HL-60/S4 (cell line): Measurements from ENCODE around the gene OR6Q1.

ENCODE experiments used
- in situ Hi-C: fragments of 300-500 bp; cut with MboI; formaldehyde crosslinking; loops from 2 replicates; pipeline ENCODE4 v1.14.3; 2022; ENCODE audit warnings: low sequenced_read_pairs

OR6Q1 gene

GRCh38 chr11:58057481-58057880 lies 26.7 kb downstream of the OR6Q1 start:
- in situ Hi-C loops: no loop called here

GRCh38 chr11:58058276-58059006 lies 27.7 kb downstream of the OR6Q1 start:
- in situ Hi-C loops: no loop called here

- in situ Hi-C loops: no loop called here
Observed at GRCh38 chr11:58059007-58059350, 28.2 kb downstream of the OR6Q1 start.

- in situ Hi-C loops: no loop called here
Observed at GRCh38 chr11:58060535-58060934, 29.8 kb downstream of the OR6Q1 start.

GRCh38 chr11:58060939-58061672 lies 30.4 kb downstream of the OR6Q1 start:
- in situ Hi-C loops: no loop called here

GRCh38 chr11:58061813-58062212 lies 31.1 kb downstream of the OR6Q1 start:
- in situ Hi-C loops: no loop called here

- in situ Hi-C loops: no loop called here
Observed at GRCh38 chr11:58067685-58068084, 36.9 kb downstream of the OR6Q1 start.

- in situ Hi-C loops: no loop called here
Observed at GRCh38 chr11:58068655-58069054, 37.9 kb downstream of the OR6Q1 start.

GRCh38 chr11:58070585-58070984 lies 39.8 kb downstream of the OR6Q1 start:
- in situ Hi-C loops: no loop called here

GRCh38 chr11:58075781-58076180 lies 45.0 kb downstream of the OR6Q1 start:
- in situ Hi-C loops: no loop called here
